ENCODE results near the gene SERPINH1. TPM values are rescaled to one million over a fixed set of nuclear protein-coding genes. Genes with fewer than 3 reads are reported as not detected.

SERPINH1 gene
- total and polyA plus RNA-seq, 2 donors (not counting 1 experiment from before 2014, with no cell fraction given), result 3.0 to 5.7 TPM

- Histone ChIP-seq H3K9me3 (ENCODE audit: control extremely low read depth in 1 of 3, control insufficient read depth in 2 of 3, insufficient read depth in 1 of 3, low read length in 2 of 3) (peaks cover 0 to 6% (median 0%) of the 10 kb centered on the region in 3 donors), H3K4me2 (replicated peaks; ENCODE audit: low read depth, low read length, poor library complexity, severe bottlenecking) (peak within 1 kb of the TSS; percentile 98), H3K36me3 (replicated peaks in 1 of 2; ENCODE audit: control extremely low read depth in 1 of 2, control insufficient read depth in 1 of 2, extremely low read depth in 1 of 2, insufficient read depth in 2 of 2, low read length in 1 of 2) (no peaks in the 10 kb centered on the region), H3K9ac (ENCODE audit: low read length) (peak within 1 kb of the TSS; percentile 74), H3K27me3 (replicated peaks in 1 of 4; ENCODE audit: control extremely low read depth in 1 of 4, control insufficient read depth in 3 of 4, insufficient read depth in 4 of 4, low read length in 3 of 4) (peaks cover 0 to 31% (median 10%) of the 10 kb centered on the region in 4 experiments), H3K27ac (ENCODE audit: low read length in 2 of 2) (no peak within 1 kb of the TSS), H3K4me3 (ENCODE audit: control extremely low read depth in 1 of 5, extremely low read depth in 1 of 5, insufficient read depth in 1 of 5, low read depth in 2 of 5, low read length in 4 of 5) (peak within 1 kb of the TSS in 4 of 5 experiments; percentile 59 to 74 (median 70)), H3K4me1 (ENCODE audit: control insufficient read depth in 2 of 2, insufficient read depth in 2 of 2, low read length in 2 of 2) (peaks cover 25 to 33% of the 10 kb centered on the region in 2 donors), H4K20me1 (ENCODE audit: control insufficient read depth, insufficient read depth, low read length, poor library complexity, severe bottlenecking) (no peaks in the 10 kb centered on the region), H2AFZ (ENCODE audit: insufficient read depth, low read depth, low read length, poor library complexity, severe bottlenecking) (peak within 1 kb of the TSS; percentile 86), H3K79me2 (ENCODE audit: control insufficient read depth, insufficient read depth, low read length) (no peaks in the 10 kb centered on the region)
- Mint-ChIP-seq H3K27ac (peak within 1 kb of the TSS; percentile 83), H3K4me1 (peaks cover 36% of the 10 kb centered on the region), H3K27me3 (peaks cover 4% of the 10 kb centered on the region), H3K4me3 (peak within 1 kb of the TSS; percentile 96), H3K9me3 (ENCODE audit: insufficient read depth) (no peaks in the 10 kb centered on the region)
- CTCF ChIA-PET, result interaction anchor here (0.6 to 4.8 kb wide), 10 partner anchors 11 to 141 kb away, joined by 3 to 34 read pairs (median 4); no protein-coding TSS in a partner anchor
- ATAC-seq (ENCODE audit: low read depth), result peak; percentile 95
- no peak for TF ChIP-seq EZH2 (IDR thresholded peaks at IDR 0.05; ENCODE audit: borderline replicate concordance, insufficient read depth, low read depth, low read length, poor library complexity, severe bottlenecking)
- TF ChIP-seq, protein P1, sequence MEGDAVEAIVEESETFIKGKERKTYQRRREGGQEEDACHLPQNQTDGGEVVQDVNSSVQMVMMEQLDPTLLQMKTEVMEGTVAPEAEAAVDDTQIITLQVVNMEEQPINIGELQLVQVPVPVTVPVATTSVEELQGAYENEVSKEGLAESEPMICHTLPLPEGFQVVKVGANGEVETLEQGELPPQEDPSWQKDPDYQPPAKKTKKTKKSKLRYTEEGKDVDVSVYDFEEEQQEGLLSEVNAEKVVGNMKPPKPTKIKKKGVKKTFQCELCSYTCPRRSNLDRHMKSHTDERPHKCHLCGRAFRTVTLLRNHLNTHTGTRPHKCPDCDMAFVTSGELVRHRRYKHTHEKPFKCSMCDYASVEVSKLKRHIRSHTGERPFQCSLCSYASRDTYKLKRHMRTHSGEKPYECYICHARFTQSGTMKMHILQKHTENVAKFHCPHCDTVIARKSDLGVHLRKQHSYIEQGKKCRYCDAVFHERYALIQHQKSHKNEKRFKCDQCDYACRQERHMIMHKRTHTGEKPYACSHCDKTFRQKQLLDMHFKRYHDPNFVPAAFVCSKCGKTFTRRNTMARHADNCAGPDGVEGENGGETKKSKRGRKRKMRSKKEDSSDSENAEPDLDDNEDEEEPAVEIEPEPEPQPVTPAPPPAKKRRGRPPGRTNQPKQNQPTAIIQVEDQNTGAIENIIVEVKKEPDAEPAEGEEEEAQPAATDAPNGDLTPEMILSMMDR (IDR thresholded peaks at IDR 0.05), result peak; percentile 61
- intact Hi-C loops (cut with micrococcal nuclease), result loop anchor here (1.0 kb wide), 2 partner anchors 17 to 126 kb away; partner anchors contain the start of gene RPS3
- POLR2A ChIA-PET, result interaction anchor here (0.6 kb wide), 2 partner anchors 25 to 229 kb away, joined by 3 read pairs; no protein-coding TSS in a partner anchor
- under 1% methylated on average over 95 of the region's 99 CpGs for WGBS (ENCODE audit: insufficient coverage)
- peak; percentile 91 for DNase-seq
Measured at GRCh38 chr11:75525433-75526191, 36.4 kb upstream of the SERPINH1 start, which contains the start of gene GDPD5. GDPD5 (minus strand) TSS chr11:75525941; CDS start chr11:75477735, 48,206 bp downstream.
